Ectodermal cell (in vitro differentiated cells): Measurements from ENCODE around the gene OXGR1.

Experiments
- H3K27ac ChIP-seq: 2 replicates; pipeline ENCODE4 v1.7.0; 2013; ENCODE audit warnings: mild to moderate bottlenecking, low read depth, low read length; ENCODE audit not compliant: insufficient read depth, poor library complexity, severe bottlenecking
- H3K27me3 ChIP-seq: 2 replicates; pipeline ENCODE4 v1.7.0; 2013; ENCODE audit warnings: mild to moderate bottlenecking, low read length; ENCODE audit not compliant: insufficient read depth, control insufficient read depth, poor library complexity, severe bottlenecking
- H3K36me3 ChIP-seq: one replicate; pipeline ENCODE4 v1.7.0; 2013; ENCODE audit warnings: low read length; ENCODE audit not compliant: control insufficient read depth, insufficient read depth
- H3K4me1 ChIP-seq: one replicate; pipeline ENCODE4 v1.7.0; 2013; ENCODE audit warnings: low read length; ENCODE audit not compliant: control insufficient read depth, insufficient read depth
- H3K4me3 ChIP-seq: 2 replicates; pipeline ENCODE4 v1.7.0; 2013; ENCODE audit warnings: low read depth, low read length, control low read depth; ENCODE audit not compliant: insufficient read depth
- H3K9me3 ChIP-seq: 2 replicates; pipeline ENCODE4 v1.7.0; 2013; ENCODE audit warnings: mild to moderate bottlenecking, low read length, moderate library complexity; ENCODE audit not compliant: control insufficient read depth
- WGBS, 2 experiments: methylation state at CpG; one replicate each; pipeline ENCODE4 v1.1.7; 2013; ENCODE audit warnings: missing lambda C conversion rate in 2 of 2; 5-methylcytosine and 5-hydroxymethylcytosine counted together

OXGR1 gene

DNA sequence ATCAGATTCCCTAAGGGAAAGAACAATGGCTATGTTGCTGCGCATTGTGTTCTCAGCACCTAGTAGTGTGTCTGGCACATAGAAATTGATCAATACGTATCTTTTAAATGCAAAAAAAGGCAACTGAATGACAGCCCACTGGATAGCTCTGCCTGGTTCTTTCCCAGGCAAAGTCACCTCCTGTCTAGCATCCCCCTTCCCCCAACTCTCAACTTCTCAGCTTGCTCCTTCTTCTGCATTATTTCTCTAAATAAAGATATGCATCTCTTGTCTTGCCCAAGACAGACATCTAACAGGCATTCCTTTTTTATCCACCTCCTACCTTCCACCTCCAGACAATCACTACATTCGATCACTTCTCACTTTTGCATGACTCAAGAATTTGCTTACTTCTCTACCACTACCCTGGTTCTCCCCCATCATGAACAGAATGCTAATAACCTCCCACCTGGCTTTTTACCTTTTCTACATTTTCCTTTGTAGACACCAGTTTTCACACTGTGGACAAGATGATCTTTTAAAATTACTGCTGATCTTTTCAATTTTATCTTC, 26.5 kb upstream of the OXGR1 start:
- H3K4me1 ChIP-seq, result no peaks in the 10 kb centered on the region
- H3K36me3 ChIP-seq, result no peaks in the 10 kb centered on the region
- WGBS, 2 experiments, result 89 to 91% methylated on average over 3 of the region's 3 CpGs
- H3K27ac ChIP-seq, result no peak overlapping the region
- H3K27me3 ChIP-seq, result no peaks in the 10 kb centered on the region
- H3K9me3 ChIP-seq, result no peaks in the 10 kb centered on the region
- H3K4me3 ChIP-seq, result no peak overlapping the region

GRCh38 chr13:97020194-97020593, 25.9 kb upstream of the OXGR1 start:
- H3K4me3 ChIP-seq, result no peak overlapping the region
- no peaks in the 10 kb centered on the region for H3K4me1 ChIP-seq
- no peaks in the 10 kb centered on the region for H3K36me3 ChIP-seq
- H3K9me3 ChIP-seq, result no peaks in the 10 kb centered on the region
- WGBS, 2 experiments, result 90 to 92% methylated on average over 2 of the region's 2 CpGs
- no peaks in the 10 kb centered on the region for H3K27me3 ChIP-seq
- no peak overlapping the region for H3K27ac ChIP-seq

- H3K27me3 ChIP-seq, result no peaks in the 10 kb centered on the region
- no peak overlapping the region for H3K4me3 ChIP-seq
- H3K36me3 ChIP-seq, result no peaks in the 10 kb centered on the region
- no peaks in the 10 kb centered on the region for H3K9me3 ChIP-seq
- no peaks in the 10 kb centered on the region for H3K4me1 ChIP-seq
- 89 to 95% methylated on average over 1 of the region's 1 CpG for WGBS, 2 experiments
- no peak overlapping the region for H3K27ac ChIP-seq
Observed at GRCh38 chr13:97019236-97019635, 25.0 kb upstream of the OXGR1 start.

DNA sequence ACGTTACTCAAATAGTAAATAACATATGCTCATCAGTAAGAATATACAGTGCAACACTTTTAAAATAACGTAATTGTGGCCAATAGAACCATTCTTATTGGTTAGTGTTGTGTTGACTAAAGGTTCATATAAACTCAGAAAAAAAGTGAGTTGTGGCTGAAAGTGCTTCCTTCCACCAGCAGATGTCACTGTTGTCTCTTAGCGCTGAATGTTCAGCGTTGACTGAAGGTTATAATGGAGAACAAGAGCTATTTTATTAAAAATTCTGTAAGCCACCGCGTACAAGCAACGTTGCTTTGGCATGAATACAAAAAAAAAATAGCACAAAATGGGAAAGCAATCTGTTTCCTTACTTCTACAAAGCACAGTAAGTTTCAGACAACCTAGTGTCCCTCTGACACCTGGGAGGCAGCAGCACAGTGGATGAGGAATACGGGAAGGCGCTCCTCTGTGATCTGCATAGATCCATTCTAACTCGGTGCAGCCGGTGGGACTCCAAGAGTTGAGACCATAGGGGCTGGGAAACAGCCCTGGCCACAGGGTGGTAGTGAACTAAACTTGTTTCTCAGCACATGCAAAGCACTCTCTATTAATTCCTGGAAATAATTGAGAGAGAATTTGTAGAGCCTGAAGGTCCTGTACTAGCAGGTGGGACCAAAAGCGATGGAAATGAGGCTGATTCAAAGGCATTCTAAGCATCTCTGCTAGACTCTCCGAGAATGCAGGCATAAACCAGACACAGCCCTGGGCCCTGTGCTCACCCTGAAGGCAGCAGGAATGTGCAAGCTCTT, 23.9 kb upstream of the OXGR1 start:
- WGBS, 2 experiments, result 18% methylated on average over 12 to 13 of the region's 13 CpGs
- H3K4me1 ChIP-seq, result no peaks in the 10 kb centered on the region
- no peaks in the 10 kb centered on the region for H3K36me3 ChIP-seq
- H3K27ac ChIP-seq, result no peak overlapping the region
- no peak overlapping the region for H3K4me3 ChIP-seq
- H3K9me3 ChIP-seq, result no peaks in the 10 kb centered on the region
- H3K27me3 ChIP-seq, result no peaks in the 10 kb centered on the region

DNA sequence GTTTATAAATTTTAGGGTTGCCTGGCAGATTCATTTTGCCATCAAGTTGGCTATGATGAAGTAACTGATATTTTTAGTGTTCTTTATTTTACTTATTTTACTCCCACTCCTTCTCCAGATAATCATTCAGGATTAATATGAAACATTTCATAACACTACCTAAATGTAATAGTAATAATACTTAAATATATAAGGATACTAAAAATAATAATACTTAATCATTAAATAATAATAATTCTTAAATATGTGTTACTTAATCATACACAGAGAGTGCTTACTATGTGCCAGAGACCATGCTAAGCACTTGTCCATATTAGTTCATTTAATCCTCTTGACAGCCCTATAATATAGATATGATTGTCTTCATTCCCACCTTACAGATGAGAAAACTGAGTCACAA, 23.0 kb upstream of the OXGR1 start:
- H3K27me3 ChIP-seq, result no peaks in the 10 kb centered on the region
- H3K27ac ChIP-seq, result no peak overlapping the region
- H3K4me1 ChIP-seq, result no peaks in the 10 kb centered on the region
- H3K36me3 ChIP-seq, result no peaks in the 10 kb centered on the region
- H3K4me3 ChIP-seq, result no peak overlapping the region
- H3K9me3 ChIP-seq, result no peaks in the 10 kb centered on the region

GRCh38 chr13:97015661-97016350, 21.5 kb upstream of the OXGR1 start:
- Histone ChIP-seq H3K36me3 (no peaks in the 10 kb centered on the region), H3K4me3 (no peak overlapping the region), H3K27ac (no peak overlapping the region), H3K27me3 (no peaks in the 10 kb centered on the region), H3K9me3 (no peaks in the 10 kb centered on the region), H3K4me1 (no peaks in the 10 kb centered on the region)
- WGBS, 2 experiments, result 94% methylated on average over 2 of the region's 5 CpGs; no CpG with 5 or more reads in 1 of the 2 experiments

GRCh38 chr13:97012251-97013048, 18.2 kb upstream of the OXGR1 start:
- H3K4me1 ChIP-seq, result no peaks in the 10 kb centered on the region
- H3K9me3 ChIP-seq, result no peaks in the 10 kb centered on the region
- no peak overlapping the region for H3K4me3 ChIP-seq
- no peaks in the 10 kb centered on the region for H3K36me3 ChIP-seq
- WGBS, 2 experiments, result 82 to 88% methylated on average over 7 of the region's 7 CpGs
- H3K27ac ChIP-seq, result no peak overlapping the region
- H3K27me3 ChIP-seq, result no peaks in the 10 kb centered on the region

GRCh38 chr13:97011446-97012131, 17.3 kb upstream of the OXGR1 start:
- no peak overlapping the region for H3K4me3 ChIP-seq
- no peaks in the 10 kb centered on the region for H3K4me1 ChIP-seq
- no peaks in the 10 kb centered on the region for H3K27me3 ChIP-seq
- H3K36me3 ChIP-seq, result no peaks in the 10 kb centered on the region
- H3K27ac ChIP-seq, result no peak overlapping the region
- 88 to 93% methylated on average over 5 of the region's 5 CpGs for WGBS, 2 experiments
- H3K9me3 ChIP-seq, result no peaks in the 10 kb centered on the region

DNA sequence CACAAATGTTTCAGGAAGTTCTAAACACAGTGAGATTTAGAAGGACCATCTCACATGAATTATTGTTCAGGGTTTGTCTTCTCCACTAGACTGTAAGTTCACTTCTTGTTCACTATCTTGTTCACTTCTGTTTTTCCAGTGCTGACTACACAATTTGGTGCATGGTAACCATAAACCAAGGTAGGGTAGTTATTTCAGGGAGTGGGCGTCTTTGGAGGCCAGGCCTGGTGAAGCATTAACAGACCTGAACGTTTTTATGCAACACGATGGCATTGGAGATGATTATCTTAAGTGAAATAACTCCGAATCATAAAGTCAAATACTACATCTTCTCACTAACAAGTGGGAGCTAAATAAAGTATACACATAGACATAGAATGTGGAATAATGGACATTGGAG, 14.4 kb upstream of the OXGR1 start:
- Histone ChIP-seq H3K4me3 (no peak overlapping the region), H3K36me3 (no peaks in the 10 kb centered on the region), H3K27ac (no peak overlapping the region), H3K27me3 (no peaks in the 10 kb centered on the region), H3K4me1 (no peaks in the 10 kb centered on the region), H3K9me3 (no peaks in the 10 kb centered on the region)
- 91 to 100% methylated on average over 3 of the region's 4 CpGs for WGBS, 2 experiments
